SKM-1 treated with dmso at 0.1 percent for 144 hours (cell line): ENCODE results near the gene CALD1.
"Not testable (repeated sequence)": the region's sequence is repeated elsewhere in the genome, so short reads cannot be mapped to it uniquely, and the experiment has no call there.

Source experiments
- DNase-seq: peaks from one replicate; lab custom pipeline; 2025; ENCODE audit not compliant: unreplicated experiment; lab: John Stamatoyannopoulos, UW

Gene CALD1

DNA sequence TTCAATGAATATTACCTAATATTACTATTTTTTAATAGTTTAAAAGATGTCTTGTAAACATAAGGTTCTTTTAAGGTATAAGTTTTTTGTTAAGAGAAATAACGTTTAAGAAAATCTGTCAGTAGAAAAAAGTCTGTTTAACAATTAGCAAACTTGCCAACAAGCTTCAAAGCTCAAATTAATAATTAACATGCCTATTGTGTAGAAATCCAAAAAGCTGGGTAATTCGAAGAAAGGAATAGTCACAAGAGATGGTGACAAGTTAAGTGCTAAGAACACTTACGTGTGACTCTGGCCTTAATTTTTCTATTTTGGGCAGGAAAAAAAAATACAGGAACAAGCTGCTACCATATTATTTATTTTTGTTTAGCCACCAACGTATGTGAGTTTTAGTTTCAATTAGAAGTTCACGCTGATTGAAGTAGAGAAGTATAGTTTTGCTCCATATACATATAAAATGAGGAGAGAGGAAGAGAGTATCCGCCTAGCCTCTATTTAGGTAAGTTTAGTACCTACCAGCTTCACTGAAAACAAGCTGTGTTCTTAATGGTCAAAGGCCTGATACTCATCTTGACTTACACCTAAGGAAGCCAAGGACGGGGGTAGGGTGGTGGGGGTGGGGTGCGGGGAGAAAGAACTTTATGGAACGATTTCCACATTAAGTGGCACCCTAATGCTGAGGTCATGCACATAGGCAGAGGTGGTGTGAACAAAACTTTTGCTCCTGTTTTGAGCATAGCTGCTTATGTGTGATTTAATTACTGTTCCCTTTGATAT lies 163.4 kb downstream of the CALD1 start:
- DNase-seq: no peak

DNA sequence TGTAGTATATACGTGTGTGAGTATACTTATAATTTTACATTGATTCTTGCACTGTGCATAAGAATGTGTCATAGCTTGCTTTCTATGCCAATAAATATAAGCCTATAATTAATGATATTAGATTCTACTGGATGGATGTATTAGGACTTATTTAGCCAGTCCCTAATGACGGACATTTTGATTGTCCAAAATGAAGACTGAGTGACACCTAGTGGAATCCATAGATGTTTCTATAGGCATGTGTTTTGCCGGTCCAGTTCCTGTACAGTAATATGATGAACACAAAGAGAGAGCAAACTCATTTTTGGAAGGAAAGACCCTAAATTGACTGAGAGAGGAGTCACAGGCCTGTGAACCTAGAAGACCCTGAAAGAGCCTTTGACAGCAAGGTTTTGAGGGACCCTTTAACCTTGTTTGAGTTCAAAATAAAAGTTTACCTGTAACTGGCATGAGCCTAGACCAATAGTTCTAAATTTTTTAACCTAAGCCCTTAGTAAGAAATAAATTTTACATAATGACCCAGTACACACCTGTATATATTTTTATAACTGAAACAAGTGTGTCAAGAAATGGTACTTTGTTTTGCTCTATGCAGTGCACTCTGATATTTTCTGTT lies 164.5 kb downstream of the CALD1 start:
- no peak for DNase-seq

DNA sequence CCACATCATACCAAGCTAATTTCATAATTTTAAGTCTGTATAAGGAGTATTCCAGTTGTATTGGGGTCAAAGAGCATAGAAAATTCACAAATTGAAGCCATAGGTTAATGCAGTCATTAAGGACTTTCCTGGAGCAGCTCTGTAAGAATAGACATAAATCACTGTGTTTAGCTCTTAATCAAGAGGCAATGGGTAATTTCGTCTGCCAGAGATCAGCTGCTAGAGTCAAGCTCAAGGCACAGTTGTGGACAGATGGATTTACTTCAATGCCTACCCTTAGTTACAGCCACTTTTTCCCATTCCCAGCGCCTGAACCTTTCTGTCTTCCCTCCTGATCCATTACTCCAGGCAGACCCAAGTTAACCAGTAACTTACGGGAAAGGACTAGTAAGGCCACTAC lies 166.3 kb downstream of the CALD1 start:
- DNase-seq: no peak

DNA sequence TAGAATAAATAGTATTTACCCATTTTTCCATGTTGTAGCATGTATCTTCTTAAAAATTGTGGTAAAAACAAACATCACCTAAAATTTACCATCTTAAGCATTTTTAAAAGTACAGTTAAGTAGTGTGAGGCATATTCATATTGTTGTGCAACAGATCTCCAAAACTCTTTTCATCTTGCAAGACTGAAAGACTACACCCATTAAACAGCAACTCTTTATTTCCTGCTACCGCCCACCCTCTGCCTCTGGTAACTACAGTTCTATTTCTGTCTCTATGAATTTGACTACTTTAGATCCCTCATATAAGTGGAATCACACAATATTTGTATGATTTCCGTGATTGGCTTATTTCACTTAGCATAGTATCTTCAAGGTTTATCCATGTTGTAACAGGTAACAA lies 166.8 kb downstream of the CALD1 start:
- DNase-seq: no peak

DNA sequence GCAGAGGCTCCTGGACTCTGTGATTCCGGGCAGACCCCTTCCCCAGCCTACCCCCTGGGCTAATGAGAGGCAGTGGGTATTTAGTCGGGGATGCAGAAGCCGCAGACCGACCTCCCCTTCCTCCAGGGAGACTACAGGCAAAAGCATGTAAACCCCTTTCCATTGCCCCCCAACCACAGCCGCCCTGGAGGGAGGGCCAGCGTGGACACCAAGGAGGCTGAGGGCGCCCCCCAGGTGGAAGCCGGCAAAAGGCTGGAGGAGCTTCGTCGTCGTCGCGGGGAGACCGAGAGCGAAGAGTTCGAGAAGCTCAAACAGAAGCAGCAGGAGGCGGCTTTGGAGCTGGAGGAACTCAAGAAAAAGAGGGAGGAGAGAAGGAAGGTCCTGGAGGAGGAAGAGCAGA lies 167.9 kb downstream of the CALD1 start:
- no peak for DNase-seq

DNA sequence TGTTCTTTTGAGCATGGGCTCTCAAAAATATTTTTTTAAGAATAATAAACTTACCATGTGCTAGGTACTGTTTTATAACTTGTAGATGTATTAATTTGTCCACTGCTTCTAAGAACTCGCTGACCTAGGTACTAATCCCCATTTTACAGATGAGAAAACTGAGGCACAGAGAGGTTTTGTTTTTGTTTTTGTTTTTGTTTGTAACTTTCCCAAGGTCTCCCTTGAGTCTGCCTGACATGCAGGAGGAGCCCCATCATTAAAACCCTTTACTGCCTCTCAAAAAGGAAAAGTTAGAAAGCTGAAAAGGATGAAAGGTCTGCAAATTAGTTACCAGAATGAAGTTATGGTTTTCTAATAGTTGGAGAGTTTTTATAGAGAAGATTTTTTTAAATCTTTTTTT lies 168.4 kb downstream of the CALD1 start:
- no peak for DNase-seq

DNA sequence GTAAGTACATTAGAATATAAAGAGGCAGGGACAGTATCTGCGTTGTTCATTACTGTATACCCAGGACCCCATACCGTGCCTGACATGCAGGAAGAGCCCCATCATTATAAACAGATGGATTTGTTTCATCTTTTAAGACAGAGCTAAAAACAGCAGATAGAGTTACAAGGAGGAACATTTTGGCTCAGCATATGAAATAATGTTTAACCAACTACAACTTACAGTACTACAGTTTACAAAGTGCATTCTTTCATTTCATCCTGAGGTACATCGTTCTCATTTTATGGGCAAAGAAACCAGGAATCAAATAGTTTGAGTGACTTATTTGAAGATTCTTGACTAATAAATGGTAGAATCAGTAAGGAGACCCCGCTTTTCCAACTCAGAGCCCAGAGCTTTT lies 168.8 kb downstream of the CALD1 start:
- DNase-seq: no peak

DNA sequence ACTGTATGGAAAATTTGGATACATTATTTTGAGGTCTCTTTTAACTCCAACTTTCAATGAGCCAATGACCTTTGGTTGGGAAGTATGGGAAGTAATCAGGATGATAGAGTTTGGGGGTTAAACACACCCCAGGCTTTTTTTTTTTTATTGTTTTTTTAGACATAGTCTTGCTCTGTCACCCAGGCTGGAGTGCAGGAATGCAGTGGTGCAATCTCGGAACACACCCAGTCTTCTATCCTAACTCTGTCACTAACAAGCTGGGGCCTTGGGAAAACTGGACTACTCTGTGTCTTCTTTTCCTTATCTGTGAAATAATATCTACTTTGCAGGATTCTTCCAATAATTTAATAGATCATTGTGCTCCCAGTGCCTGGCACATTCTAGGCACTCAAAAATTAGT lies 169.3 kb downstream of the CALD1 start:
- no peak for DNase-seq

DNA sequence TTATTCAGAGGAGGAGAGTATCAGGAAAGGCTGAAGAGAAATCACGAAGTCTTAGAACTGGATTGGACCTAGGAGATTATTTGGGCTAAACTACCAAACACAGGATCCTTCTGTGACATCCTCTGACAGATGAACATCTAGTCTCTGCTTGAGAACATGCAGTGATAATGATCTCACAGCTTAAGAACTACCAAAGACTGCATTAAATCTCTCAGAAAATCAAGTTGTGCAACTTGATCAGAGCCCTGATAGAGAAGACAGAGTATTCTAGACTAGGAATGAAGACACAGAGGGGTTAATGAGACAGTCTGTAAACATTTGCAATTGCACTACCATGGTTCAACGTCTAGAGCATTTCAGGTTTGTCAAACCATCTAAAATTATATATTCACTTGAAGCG lies 169.7 kb downstream of the CALD1 start:
- no peak for DNase-seq

DNA sequence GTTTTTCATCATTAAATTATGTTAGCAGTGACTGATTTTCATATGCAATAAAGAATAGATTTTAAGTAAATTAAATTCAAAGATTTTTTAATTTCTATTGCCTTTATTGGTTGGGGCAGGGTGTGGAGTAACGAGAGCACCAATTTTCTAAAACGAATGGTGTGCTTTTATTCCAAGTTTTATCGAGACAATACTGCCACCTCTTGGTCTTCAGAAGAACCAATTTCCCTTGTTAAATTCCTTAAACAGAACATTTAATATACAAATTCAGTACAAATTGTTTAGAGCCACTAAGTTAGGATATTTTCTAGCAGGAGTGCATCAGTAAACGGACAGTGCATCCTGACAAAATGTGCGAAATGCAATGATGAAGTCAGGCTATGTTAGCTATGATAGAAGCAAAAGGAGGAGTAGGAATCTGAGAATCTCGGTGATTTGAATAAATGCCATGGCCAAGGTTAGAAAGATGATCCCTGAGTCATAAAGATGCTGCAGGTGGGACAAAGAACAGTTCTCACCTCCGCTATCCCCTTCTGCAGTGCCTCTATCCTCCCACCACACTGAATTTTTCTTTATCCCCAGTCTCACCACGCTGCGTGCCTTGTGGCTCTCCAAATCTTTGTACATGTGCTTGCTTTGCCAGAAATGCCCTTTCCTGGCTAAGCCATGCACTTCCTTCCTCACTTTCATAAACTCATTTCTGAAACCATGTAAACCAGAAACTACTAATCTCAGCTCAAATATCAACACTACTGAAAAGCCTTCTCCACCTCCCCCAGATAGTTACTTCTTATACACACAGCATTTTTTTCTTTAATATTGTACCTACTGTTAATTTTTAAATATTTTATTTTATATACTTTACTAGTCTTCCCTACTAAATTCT lies 175.0 kb downstream of the CALD1 start:
- DNase-seq: peak; percentile 39

DNA sequence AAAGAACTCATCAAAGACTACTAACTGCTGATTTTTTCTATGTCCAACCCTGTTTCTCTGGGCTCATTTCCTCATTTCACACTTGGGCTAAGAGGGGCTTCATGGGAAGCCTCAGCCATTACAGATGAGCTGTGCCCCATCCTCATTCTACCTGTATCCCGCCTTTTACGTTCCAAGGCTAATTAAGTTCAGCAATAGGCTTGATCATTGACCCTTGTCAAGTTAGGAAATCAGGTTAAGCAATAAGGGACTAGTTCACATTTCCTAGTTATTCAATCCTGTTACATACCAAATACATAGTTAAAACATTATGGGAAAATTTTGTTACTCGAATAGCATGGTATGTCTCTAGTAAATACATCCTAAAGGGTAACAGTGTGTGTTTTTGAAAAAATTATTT lies 177.6 kb downstream of the CALD1 start:
- DNase-seq: no peak

DNA sequence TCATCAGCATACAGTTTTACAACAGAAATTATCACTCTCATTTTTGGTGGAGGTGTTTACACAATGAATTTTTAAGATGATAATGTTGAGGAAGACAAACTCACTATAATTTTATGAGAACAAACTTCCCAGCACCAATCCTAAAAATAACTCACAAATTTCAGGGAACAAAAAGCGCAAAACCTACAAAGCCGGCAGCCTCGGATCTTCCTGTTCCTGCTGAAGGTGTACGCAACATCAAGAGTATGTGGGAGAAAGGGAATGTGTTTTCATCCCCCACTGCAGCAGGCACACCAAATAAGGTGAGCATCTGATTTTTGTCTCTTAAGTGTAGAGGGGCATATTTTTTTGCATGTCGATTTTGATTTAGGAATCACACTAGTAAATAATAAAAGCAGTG lies 180.4 kb downstream of the CALD1 start:
- no peak for DNase-seq

DNA sequence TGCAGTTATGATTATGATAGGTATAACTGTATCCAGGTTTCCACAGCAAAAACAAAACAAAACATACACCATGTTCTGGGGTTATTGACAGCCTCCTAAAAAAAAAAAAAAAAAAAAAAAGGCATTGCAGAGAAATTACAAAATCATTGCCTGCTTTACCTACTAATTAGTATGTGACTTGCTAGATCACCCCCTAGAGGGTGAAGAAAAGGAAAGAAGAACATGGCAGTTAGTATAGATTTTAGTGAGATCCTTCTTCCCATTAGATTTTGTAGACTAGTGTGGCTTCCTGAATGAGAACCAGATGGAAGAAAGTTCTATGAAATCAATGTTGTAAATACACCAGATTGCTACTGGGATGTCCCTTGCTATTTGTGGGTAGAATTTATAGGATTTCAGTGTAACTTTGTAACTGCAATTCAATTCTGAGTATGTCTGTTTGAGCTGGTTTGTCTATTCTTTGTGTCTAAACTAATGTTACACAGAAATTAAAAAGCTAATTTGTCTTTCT lies 182.9 kb downstream of the CALD1 start:
- no peak for DNase-seq

DNA sequence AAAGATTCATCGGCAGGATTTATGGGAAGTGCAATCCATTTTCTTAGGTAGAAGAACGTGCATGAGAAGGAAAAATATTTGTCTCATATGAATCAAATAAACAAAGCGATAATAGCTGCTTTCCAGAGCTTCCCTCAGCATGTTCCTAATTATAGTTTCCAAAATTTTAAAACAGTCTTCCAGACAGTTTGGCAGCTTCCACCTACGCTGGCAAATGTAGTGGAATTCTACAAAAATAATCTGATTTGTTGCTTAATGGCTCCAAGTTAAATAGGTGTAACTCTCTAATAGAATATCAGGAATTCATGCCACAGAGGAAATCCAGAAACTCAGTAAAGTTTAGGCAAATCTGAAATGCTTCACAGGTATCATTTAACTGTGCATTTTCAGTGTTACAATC lies 183.6 kb downstream of the CALD1 start:
- DNase-seq: no peak

DNA sequence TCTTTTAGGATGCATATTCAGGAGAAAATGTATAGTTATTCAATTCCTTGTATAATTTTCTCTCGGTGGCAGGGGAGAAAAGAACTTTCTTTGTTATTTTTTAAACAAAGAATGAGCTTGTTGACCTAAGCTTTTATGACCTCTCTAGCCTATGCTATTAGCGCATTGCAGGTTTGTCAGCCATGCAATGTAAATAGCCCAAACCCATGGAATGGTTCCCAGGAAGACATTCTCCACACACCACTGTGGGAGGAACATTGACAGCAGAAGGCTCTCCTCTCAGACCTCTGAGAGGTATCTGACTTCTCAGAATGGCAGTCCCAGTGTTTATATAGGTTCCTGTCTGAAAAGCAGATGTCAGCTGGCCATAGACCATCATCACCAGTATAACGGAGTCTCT lies 187.3 kb downstream of the CALD1 start:
- DNase-seq: no peak

DNA sequence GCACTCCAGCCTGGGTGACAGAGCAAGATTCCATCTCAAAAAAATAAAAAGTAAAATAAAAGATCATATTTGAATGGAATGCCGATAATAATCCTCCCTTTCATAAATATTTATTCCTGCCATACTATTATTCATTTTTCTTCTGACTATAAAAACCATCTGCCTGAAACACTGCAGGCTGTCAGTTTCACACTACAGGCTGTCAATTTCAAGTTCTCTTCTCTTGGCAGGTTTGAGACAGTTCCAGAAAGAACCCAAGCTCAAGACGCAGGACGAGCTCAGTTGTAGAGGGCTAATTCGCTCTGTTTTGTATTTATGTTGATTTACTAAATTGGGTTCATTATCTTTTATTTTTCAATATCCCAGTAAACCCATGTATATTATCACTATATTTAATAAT lies 188.7 kb downstream of the CALD1 start:
- DNase-seq: no peak

DNA sequence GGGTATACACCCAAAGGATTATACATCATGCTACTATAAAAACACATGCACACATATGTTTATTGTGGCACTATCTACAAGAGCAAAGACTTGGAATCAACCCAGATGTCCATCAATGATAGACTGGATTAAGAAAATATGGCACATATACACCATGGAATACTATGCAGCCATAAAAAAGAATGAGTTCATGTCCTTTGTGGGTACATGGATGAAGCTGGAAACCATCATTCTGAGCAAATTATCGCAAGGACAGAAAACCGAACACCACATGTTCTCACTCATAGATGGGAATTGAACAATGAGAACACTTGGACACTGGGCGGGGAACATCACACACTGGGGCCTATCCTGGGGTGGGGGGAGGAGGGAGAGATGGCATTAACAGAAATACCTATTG lies 202.2 kb downstream of the CALD1 start:
- DNase-seq: not testable (repeated sequence)

DNA sequence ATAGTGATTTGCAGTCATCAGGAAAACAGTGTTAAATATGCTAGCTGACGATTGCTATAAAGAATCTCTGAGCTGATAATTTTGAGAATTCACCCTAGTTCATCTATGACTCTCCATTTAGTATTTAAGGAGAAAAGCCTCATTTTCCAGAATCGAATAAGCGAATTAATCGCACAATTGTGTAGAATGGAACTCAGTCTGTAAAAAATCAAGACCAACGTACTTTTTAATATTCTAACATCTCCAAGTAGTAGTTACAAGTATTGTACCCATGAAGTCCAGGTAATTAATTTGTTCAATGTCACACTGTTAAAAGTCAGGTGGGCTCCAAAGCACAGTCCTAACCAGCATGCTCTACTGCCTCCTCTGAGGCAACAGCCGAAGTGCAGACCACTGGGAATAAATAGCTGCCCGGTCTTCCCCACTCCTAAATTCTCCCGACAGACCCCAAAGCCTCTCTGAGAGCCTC lies 206.5 kb downstream of the CALD1 start:
- DNase-seq: no peak

DNA sequence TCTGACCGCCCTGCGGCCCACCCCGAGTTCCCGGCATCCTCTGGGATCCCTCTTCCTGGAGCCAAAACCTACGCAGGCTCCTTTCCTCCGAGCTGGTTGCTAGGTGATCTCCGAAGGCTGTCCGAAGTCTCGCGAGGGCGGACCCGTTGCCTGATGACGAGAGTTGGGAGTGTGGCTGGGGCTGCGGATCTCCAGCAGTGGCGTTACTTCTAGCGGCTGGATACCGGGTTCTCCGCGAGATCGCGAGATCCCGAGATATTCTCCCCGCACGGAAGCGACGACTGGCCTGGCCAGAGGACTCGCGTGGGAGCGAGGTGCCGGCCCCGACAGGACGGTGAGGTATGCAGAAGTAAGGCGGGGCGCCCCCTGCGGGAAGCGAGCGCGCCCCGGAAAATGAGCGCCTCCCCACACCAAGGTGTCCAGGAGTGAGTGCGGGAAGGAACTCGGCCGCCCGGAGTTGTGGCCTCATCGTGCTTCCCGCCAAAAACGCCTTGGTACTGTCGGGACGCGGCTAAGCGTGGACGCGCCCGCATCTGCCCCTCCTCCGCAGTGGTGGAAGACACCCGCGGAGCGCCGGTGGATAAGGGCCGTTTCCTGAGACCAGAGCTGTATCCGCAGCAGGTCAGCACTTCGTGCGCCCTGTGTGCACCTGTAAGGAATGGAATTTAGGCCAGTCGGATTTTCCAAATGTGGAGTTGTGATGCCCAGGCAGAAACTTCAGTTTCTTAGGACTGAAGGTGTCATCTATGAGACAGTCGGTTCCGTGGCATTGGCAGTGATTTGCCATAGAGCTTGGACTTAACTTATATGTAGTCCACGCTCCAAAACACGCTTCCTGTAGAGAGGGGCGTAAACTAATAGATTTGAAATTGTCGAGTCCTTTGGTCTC lies 207.2 kb downstream of the CALD1 start, which contains the start of gene AGBL3:
TSS of gene AGBL3 (plus strand) at position 146 of the 889 bp plus-strand sequence. CDS start 1,426 bp downstream, outside the sequence.
- DNase-seq: peak; percentile 82

DNA sequence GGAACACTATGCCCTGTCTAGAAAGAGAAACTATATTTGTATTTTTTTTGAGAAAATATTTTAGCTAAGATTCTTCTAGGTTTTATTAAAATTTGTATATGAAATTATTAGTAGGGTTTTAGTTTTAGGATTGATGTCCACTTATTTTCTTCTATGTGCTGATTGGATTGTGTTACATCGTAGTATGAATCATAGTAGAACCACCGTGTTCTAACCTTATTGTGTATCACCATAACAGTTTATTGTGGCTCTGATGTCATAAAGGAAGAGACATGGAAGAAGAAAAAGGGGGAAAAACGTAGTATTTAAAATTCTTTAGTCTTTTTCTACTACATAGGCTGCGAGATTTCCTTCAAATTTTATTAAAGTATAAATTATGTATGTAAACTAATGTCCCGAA lies 208.7 kb downstream of the CALD1 start:
- no peak for DNase-seq
